Ascending aorta (tissue), 2 donors: ENCODE results near the gene TENT5C. TPM values are rescaled to one million over a fixed set of nuclear protein-coding genes. Genes with fewer than 3 reads are reported as not detected.

Source experiments
- DNase-seq, 2 donors: peaks; one replicate each; pipeline ENCODE4 v3.0.0-alpha.2; 2019; ENCODE audit warnings: low spot score in 2 of 2
- H3K27ac ChIP-seq, 2 donors: fragments of 200-600 bp; sonication (generic); one replicate each; pipeline ENCODE4 v1.5.1; 2016 to 2017; ENCODE audit warnings: mild to moderate bottlenecking in 1 of 2
- H3K27me3 ChIP-seq: fragments of 200-600 bp; sonication (generic); one replicate; pipeline ENCODE4 v1.5.1; 2017
- H3K36me3 ChIP-seq, 2 donors: fragments of 200-600 bp; sonication (generic); one replicate each; pipeline ENCODE4 v1.5.1; 2016
- H3K4me1 ChIP-seq, 2 donors: fragments of 200-600 bp; sonication (generic); one replicate each; pipeline ENCODE4 v1.5.1; 2016 to 2017; ENCODE audit warnings: mild to moderate bottlenecking in 1 of 2
- H3K4me3 ChIP-seq, 2 donors: fragments of 200-600 bp; sonication (generic); one replicate each; pipeline ENCODE4 v1.5.1; 2016 to 2017; ENCODE audit warnings: mild to moderate bottlenecking in 1 of 2
- H3K9me3 ChIP-seq, 2 donors: fragments of 200-600 bp; sonication (generic); one replicate each; pipeline ENCODE4 v1.5.1; 2016
- CTCF ChIP-seq, 3 experiments: fragments of 200-600 bp in 2 of 3; fragments of 450-650 bp in 1 of 3; sonication (generic) in 2 of 3; IDR thresholded peaks; one replicate each; pipeline ENCODE4 v1.5.1; 2016 to 2019; ENCODE audit warnings: antibody characterized with exemption in 3 of 3, mild to moderate bottlenecking in 1 of 3, moderate library complexity in 1 of 3
- intact Hi-C: fragments of 100-400 bp; cut with DNase I; formaldehyde crosslinking; loops from one replicate; pipeline ENCODE4 v1.15.1; 2023
- total RNA-seq: library from RNA; depleted of rRNA; stranded (reverse); fragments of >200 nt; gene quantifications from one replicate; pipeline ENCODE4 v1.1.0, GENCODE V29; 2016

Gene TENT5C
- total RNA-seq, 1 donor from 2014 or later = 0.32 TPM

GRCh38 chr1:117583247-117583646 is 22.6 kb upstream of the TENT5C start:
- Histone ChIP-seq H3K27me3 (no peaks in the 10 kb centered on the region), H3K4me1 (peaks cover 8 to 13% of the 10 kb centered on the region in 2 donors), H3K36me3 (no peaks in the 10 kb centered on the region), H3K4me3 (no peak overlapping the region), H3K9me3 (no peaks in the 10 kb centered on the region), H3K27ac (no peak overlapping the region)
- no peak for TF ChIP-seq CTCF (IDR thresholded peaks at IDR 0.05)
- DNase-seq = no peak
- intact Hi-C loops = no loop called here

DNA sequence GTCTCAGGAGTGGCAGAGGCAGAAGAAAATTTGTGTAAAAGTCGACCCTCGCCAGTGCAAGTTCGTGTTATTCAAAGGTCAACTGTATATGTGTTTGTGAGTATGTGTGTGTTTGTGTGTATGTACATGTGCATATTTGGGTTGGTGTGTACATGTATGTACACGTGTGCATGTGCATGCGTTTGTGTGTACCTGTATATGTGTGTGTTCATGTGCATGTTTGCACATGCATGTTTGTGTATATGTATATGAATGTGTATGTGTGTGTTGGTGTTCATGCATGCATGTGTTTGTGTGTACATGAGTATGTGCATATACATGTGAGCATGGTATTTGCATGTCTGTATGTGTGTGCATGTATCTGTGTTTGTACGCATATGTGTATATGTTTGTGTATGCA is 21.7 kb upstream of the TENT5C start:
- Histone ChIP-seq H3K36me3 (no peaks in the 10 kb centered on the region), H3K4me1 (peaks cover 8 to 13% of the 10 kb centered on the region in 2 donors), H3K4me3 (no peak overlapping the region), H3K27ac (no peak overlapping the region), H3K27me3 (no peaks in the 10 kb centered on the region), H3K9me3 (no peaks in the 10 kb centered on the region)
- no peak for DNase-seq
- TF ChIP-seq CTCF (IDR thresholded peaks at IDR 0.05) = no peak
- intact Hi-C loops = no loop called here

- TF ChIP-seq CTCF (IDR thresholded peaks at IDR 0.05) = no peak
- DNase-seq = no peak
- H3K36me3 ChIP-seq = no peaks in the 10 kb centered on the region
- no peak overlapping the region for H3K27ac ChIP-seq
- intact Hi-C loops = no loop called here
- no peaks in the 10 kb centered on the region for H3K9me3 ChIP-seq
- no peaks in the 10 kb centered on the region for H3K27me3 ChIP-seq
- H3K4me1 ChIP-seq = peaks cover 8 to 13% of the 10 kb centered on the region in 2 donors
- H3K4me3 ChIP-seq = no peak overlapping the region
Measured at GRCh38 chr1:117585086-117585485, 20.8 kb upstream of the TENT5C start.

DNA sequence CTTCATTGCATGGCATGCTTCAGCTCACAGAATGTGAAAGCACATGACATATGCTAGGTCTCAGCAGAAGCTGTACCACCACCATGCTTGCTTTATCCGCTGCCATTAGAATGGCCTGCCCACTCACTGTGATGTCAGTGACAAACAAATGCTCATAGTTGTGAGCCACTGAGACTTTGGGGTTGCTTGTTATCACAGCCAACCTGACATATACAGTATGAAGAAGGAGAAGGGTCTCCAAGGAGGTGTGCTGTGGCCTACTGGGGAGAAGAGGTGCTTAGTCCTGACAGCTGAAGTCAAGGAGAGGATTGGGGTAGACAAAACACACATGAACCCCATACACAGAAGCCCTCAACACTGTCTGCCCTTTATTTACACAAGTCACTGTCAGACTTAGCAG is 19.5 kb upstream of the TENT5C start:
- TF ChIP-seq CTCF (IDR thresholded peaks at IDR 0.05) = no peak
- H3K36me3 ChIP-seq = no peaks in the 10 kb centered on the region
- no peak overlapping the region for H3K27ac ChIP-seq
- no peak for DNase-seq
- no peaks in the 10 kb centered on the region for H3K27me3 ChIP-seq
- H3K9me3 ChIP-seq = no peaks in the 10 kb centered on the region
- intact Hi-C loops = no loop called here
- no peak overlapping the region for H3K4me3 ChIP-seq
- H3K4me1 ChIP-seq = peaks cover 11 to 18% of the 10 kb centered on the region in 2 donors

DNA sequence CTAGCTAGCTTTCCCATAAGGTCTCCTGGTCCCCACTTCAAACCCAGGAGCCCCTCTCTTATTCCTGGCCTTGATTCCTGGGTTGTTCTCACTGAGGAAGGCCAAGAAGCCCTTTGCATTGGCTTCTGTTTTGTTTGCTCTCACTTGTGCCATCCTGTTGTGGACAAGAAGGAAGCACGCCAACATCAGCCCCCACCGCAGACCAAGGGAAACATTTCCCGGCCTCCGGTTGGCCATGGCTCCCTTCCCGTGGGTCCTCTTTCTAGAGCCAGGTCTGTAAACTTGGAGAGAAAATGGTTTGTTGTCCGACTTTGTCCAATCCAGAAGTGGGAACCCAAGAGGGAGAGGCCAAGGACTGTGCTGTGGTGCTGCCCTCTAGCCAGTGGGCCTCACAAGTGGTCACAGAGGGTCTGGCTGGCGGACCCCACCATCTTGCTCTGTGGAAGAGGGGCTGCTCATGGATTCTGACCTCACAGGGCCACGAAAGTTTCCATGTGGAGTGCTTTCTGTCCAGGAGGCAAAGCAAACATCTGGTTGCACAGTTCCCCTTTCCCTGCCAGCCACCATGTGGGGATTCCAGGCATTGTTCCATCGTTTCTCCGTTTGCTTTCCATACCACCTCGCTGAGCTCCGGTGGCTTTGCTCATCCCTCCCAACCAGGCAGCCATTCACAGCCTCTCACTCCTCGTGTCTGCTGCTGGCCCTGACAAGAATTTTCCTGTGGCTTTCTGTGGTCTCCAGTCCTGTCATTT is 18.9 kb upstream of the TENT5C start:
- peaks cover 11 to 18% of the 10 kb centered on the region in 2 donors for H3K4me1 ChIP-seq
- H3K4me3 ChIP-seq = no peak overlapping the region
- no peak for DNase-seq
- no peak overlapping the region for H3K27ac ChIP-seq
- no peak for TF ChIP-seq CTCF (IDR thresholded peaks at IDR 0.05)
- H3K9me3 ChIP-seq = no peaks in the 10 kb centered on the region
- intact Hi-C loops = no loop called here
- H3K36me3 ChIP-seq = no peaks in the 10 kb centered on the region
- H3K27me3 ChIP-seq = no peaks in the 10 kb centered on the region
